ENCODE data around the gene AMMECR1. TPM values are rescaled to one million over a fixed set of nuclear protein-coding genes. Genes with fewer than 3 reads are reported as not detected.

AMMECR1 gene
- total RNA-seq, 1 experiment from 2014 or later = 23.0 TPM

GRCh38 chrX:110294087-110294486, 23.8 kb downstream of the AMMECR1 start:
- Mint-ChIP-seq H3K27me3 (ENCODE audit: insufficient read depth, unreplicated experiment) (no peaks in the 10 kb centered on the region), H3K27ac (ENCODE audit: unreplicated experiment) (no peak overlapping the region), H3K36me3 (ENCODE audit: insufficient read depth, unreplicated experiment) (no peaks in the 10 kb centered on the region), H3K4me1 (ENCODE audit: low read depth, unreplicated experiment) (no peaks in the 10 kb centered on the region), H3K9me3 (ENCODE audit: unreplicated experiment) (no peaks in the 10 kb centered on the region), H3K4me3 (ENCODE audit: unreplicated experiment) (no peak overlapping the region)
- no peak for DNase-seq
- intact Hi-C loops (cut with micrococcal nuclease; ENCODE audit: unreplicated experiment) = no loop called here
- H3K4me1 ChIP-seq = no peaks in the 10 kb centered on the region
- no peaks in the 10 kb centered on the region for H3K27me3 ChIP-seq (replicated peaks; ENCODE audit: control insufficient read depth, insufficient read depth, low read length)
- no peak overlapping the region for H3K4me3 ChIP-seq (ENCODE audit: low read depth, low read length)
- ChIA-PET POLR2A (no interaction called here), CTCF (no interaction called here)
- no peaks in the 10 kb centered on the region for H3K9me3 ChIP-seq
- no TSS peak for BruUV-seq (replicated peaks)
- TF ChIP-seq CTCF (IDR thresholded peaks at IDR 0.05; ENCODE audit: insufficient read depth in 1 of 2, low read depth in 1 of 2, low read length in 1 of 2, severe bottlenecking in 1 of 2, unreplicated experiment in 1 of 2) = no peak
- H3K36me3 ChIP-seq (ENCODE audit: control insufficient read depth, insufficient read depth, low read length) = no peaks in the 10 kb centered on the region

DNA sequence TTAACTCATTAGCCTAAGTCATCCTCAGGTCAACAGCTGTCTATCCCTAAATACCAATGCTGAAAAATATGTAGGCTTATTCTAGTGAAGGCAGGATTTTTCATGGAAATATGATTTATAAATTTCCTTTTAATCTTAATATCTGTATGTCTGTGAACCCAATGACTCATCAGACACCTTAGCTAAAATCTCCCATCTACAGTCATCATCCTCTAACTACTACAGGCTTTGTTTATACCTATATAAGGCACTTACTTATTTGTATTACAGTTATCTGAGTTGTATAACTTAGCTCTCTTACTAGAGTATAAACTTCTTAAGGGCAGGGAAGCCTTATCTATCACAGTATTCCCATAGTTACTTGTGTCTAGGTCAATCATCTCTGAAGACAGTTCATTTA, 24.2 kb downstream of the AMMECR1 start:
- H3K9me3 Mint-ChIP-seq (ENCODE audit: unreplicated experiment) = no peaks in the 10 kb centered on the region
- Histone ChIP-seq H3K4me3 (ENCODE audit: low read depth, low read length) (no peak overlapping the region), H3K4me1 (no peaks in the 10 kb centered on the region), H3K27me3 (replicated peaks; ENCODE audit: control insufficient read depth, insufficient read depth, low read length) (no peaks in the 10 kb centered on the region), H3K36me3 (ENCODE audit: control insufficient read depth, insufficient read depth, low read length) (no peaks in the 10 kb centered on the region), H3K9me3 (no peaks in the 10 kb centered on the region)
- TF ChIP-seq CTCF (IDR thresholded peaks at IDR 0.05; ENCODE audit: insufficient read depth in 1 of 2, low read depth in 1 of 2, low read length in 1 of 2, severe bottlenecking in 1 of 2, unreplicated experiment in 1 of 2) = no peak
- no peak overlapping the region for H3K4me3 Mint-ChIP-seq (ENCODE audit: unreplicated experiment)
- POLR2A ChIA-PET = no interaction called here
- H3K4me1 Mint-ChIP-seq (ENCODE audit: low read depth, unreplicated experiment) = no peaks in the 10 kb centered on the region
- no peaks in the 10 kb centered on the region for H3K36me3 Mint-ChIP-seq (ENCODE audit: insufficient read depth, unreplicated experiment)
- no peak overlapping the region for H3K27ac Mint-ChIP-seq (ENCODE audit: unreplicated experiment)
- H3K27me3 Mint-ChIP-seq (ENCODE audit: insufficient read depth, unreplicated experiment) = no peaks in the 10 kb centered on the region
- CTCF ChIA-PET = no interaction called here
- no TSS peak for BruUV-seq (replicated peaks)
- intact Hi-C loops (cut with micrococcal nuclease; ENCODE audit: unreplicated experiment) = no loop called here
- DNase-seq = no peak

GRCh38 chrX:110287605-110288004, 30.3 kb downstream of the AMMECR1 start:
- H3K36me3 ChIP-seq (ENCODE audit: control insufficient read depth, insufficient read depth, low read length) = no peaks in the 10 kb centered on the region
- no peak overlapping the region for H3K27ac Mint-ChIP-seq (ENCODE audit: unreplicated experiment)
- H3K9me3 ChIP-seq = no peaks in the 10 kb centered on the region
- H3K4me3 ChIP-seq (ENCODE audit: low read depth, low read length) = no peak overlapping the region
- H3K36me3 Mint-ChIP-seq (ENCODE audit: insufficient read depth, unreplicated experiment) = no peaks in the 10 kb centered on the region
- no TSS peak for BruUV-seq (replicated peaks)
- no peaks in the 10 kb centered on the region for H3K27me3 ChIP-seq (replicated peaks; ENCODE audit: control insufficient read depth, insufficient read depth, low read length)
- DNase-seq = no peak
- ChIA-PET POLR2A (no interaction called here), CTCF (no interaction called here)
- H3K4me3 Mint-ChIP-seq (ENCODE audit: unreplicated experiment) = no peak overlapping the region
- H3K4me1 Mint-ChIP-seq (ENCODE audit: low read depth, unreplicated experiment) = no peaks in the 10 kb centered on the region
- H3K9me3 Mint-ChIP-seq (ENCODE audit: unreplicated experiment) = no peaks in the 10 kb centered on the region
- H3K4me1 ChIP-seq = no peaks in the 10 kb centered on the region
- no peaks in the 10 kb centered on the region for H3K27me3 Mint-ChIP-seq (ENCODE audit: insufficient read depth, unreplicated experiment)
- TF ChIP-seq CTCF (IDR thresholded peaks at IDR 0.05; ENCODE audit: insufficient read depth in 1 of 2, low read depth in 1 of 2, low read length in 1 of 2, severe bottlenecking in 1 of 2, unreplicated experiment in 1 of 2) = no peak
- intact Hi-C loops (cut with micrococcal nuclease; ENCODE audit: unreplicated experiment) = no loop called here
